CD1c-positive myeloid dendritic cell (primary cell): Measurements from ENCODE around the gene GCC1.
"Not testable (repeated sequence)": the region's sequence is repeated elsewhere in the genome, so short reads cannot be mapped to it uniquely, and the experiment has no call there.

Experiments
- DNase-seq: peaks from one replicate; pipeline ENCODE4 v3.0.0-alpha.2; 2016; ENCODE audit errors: extremely low spot score

Gene GCC1

GRCh38 chr7:127589896-127590295 is 4.5 kb upstream of the GCC1 start:
- no peak for DNase-seq

DNA sequence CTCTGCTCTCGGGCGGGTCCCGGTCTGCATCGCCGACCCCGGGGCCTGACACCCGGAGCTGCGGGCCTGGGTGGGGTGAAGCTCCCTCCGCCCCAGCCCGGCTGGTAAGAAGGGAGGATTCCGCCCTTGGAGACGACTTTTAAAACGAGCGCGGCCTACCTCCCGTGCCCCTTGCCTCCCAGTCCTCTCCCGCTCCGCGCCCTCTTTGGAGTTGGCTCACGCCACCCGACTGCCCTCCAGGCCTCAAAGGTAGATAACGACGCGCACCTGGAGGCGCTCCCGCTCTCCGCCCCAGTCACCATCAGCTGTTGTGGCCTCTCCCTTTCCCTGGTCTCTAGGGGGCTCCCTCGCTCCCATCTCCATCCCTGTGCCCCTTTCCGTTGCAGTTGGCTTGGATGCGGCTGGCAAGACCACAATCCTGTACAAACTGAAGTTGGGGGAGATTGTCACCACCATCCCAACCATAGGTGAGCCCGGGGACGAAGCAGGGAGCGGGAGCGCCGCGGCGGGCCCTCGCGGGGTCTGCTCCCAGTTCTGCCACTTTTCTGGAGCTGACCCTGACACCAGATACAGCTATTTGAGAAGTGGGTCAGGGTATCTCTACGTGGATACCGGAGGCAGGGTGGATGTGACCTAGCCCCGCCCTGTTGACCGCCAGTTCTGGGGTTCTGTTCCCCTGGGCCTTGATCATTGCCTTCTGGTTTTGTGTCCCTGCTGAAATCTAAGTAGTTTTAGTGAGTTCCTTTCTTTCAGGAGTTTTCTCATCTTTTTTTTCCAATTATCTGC is 3.5 kb upstream of the GCC1 start:
- no peak for DNase-seq

GRCh38 chr7:127588019-127588696 is 2.8 kb upstream of the GCC1 start, which contains the start of gene ARF5:
ARF5 (plus strand) TSS chr7:127588411; CDS start chr7:127588499, 88 bp downstream.
- DNase-seq, result peak; percentile 94

- peak; percentile 39 for DNase-seq
Measured at GRCh38 chr7:127587663-127588018, 2.2 kb upstream of the GCC1 start.

GRCh38 chr7:127586346-127586745 is 950 bp upstream of the GCC1 start:
- no peak for DNase-seq

DNA sequence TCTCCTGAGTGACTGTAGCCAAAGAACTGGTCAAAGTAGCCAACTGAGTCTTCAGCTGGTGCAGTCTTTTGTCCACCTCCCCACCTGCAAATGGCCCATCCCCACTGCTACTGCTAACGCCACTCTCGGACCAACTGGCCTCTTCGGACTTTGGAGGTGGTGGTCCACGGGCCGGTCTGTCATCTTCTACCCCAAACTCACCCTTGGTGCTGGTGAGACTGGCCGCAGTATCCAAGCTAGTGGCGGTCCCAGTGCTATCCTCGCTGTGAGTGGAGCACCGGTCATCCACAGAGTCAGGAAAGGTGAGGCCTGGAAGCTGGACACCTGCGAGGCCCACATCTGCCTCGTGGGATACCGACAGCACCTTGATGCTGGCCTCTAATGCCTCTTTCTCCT is 750 bp downstream of the GCC1 start:
- no peak for DNase-seq

GRCh38 chr7:127582361-127582760 is 3.0 kb downstream of the GCC1 start:
- DNase-seq, result no peak

- no peak for DNase-seq
Measured at GRCh38 chr7:127581716-127582115, 3.7 kb downstream of the GCC1 start.

DNA sequence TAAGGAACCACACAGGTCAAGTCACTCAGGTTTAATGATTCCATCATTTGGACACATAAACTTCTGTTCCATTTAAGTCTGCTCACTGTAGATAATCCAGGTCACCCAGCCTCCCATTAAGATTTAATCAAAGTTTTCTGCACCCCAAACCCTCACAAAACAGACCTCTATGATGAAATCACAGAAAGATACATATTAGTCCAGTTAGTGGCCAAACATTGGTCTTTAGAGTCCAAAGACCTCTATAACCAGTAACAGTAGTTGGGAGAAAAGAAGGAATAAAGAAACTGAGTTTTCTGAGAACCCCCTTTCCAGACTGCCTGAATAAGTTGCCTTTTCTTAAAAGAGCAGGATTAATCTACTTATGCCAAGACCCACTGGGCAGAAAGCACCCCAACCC is 4.8 kb downstream of the GCC1 start:
- no peak for DNase-seq

DNA sequence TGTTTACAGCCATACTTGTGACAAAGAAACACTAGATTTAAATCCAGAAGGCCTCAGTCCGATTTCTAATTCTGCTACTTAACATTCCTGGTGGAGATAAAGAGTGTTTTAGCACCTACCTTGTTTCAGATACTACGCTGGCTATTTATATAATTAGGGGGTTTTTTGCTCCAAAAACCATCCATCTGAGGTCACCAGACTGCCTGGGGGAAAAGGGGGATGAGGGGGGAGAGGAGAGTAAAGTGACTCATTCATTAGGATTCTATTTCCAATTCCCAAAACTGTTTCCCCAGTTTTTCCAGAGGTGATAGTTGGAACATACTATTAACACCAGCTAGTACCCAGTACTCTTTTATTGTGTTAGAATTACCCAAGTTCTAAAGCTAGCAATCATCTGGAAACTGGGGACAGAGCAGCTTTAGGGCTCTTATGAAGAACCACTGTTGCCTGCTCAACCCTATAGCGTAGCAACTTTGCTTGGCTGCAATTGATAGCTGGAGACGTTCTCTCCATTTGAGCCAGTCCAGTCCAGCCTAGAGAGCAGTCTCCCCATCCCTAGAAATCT is 6.6 kb downstream of the GCC1 start:
- no peak for DNase-seq

GRCh38 chr7:127578036-127578684 is 7.2 kb downstream of the GCC1 start:
- no peak for DNase-seq

DNA sequence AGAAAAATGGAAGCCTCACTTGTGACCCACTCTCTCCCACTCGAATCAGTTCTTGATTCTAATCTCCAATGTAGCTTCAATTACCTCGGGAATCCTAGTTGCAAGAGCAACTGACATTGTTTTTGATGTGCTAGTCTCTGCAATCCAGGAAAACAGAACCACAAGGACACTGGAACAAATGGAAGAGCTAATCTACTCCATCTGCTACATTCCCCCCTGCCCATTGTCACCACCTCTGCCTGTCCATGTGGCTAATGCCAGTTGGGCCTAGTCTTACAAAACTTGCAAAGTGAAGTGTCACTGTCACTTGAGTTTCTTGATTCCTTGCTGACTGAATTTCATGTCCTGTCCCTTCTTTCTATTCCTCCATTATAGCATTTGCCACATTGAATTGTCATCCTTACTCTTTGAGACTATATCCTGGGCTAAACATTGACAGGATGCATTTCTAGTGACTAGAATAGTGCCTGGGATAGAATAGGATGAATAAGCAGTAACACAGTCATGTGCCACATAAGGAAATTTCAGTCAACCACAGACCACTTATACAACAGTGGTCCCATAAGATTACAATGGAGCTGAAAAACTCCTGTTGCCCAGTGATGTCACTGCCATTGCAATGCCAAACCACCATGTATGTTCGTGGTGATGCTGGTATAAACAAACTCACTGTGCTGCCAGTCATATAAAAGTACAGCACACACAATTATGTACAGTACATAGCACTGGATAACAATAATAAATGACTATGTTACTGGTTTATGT is 13.5 kb downstream of the GCC1 start:
- DNase-seq, result no peak

- not testable (repeated sequence) for DNase-seq
Measured at GRCh38 chr7:127568034-127568433, 17.4 kb downstream of the GCC1 start.

- DNase-seq, result no peak
Measured at GRCh38 chr7:127566242-127566641, 19.2 kb downstream of the GCC1 start.

- no peak for DNase-seq
Measured at GRCh38 chr7:127557803-127558202, 27.6 kb downstream of the GCC1 start.

DNA sequence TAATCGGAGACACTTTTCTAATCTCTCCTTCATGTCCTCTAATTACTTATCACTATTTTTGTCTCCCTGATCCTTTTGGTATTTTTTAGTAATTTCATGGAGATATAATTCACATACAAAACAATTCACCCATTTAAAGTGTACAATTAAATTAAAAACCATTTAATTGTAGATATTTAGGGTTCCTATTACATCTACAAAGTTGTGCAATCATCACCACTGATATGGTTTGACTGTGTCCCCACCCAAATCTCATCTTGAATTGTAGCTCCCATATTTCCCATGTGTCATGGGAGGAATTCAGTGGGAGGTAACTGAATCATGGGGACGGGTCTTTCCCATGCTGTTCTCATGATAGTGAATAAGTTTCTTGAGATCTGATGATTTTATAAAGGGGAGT is 29.0 kb downstream of the GCC1 start:
- DNase-seq, result no peak

GRCh38 chr7:127551941-127552340 is 33.5 kb downstream of the GCC1 start:
- DNase-seq, result no peak

GRCh38 chr7:127550247-127550646 is 35.1 kb downstream of the GCC1 start:
- DNase-seq, result no peak

GRCh38 chr7:127546313-127546712 is 39.1 kb downstream of the GCC1 start:
- DNase-seq, result no peak

- no peak for DNase-seq
Measured at GRCh38 chr7:127541548-127541947, 43.8 kb downstream of the GCC1 start.

DNA sequence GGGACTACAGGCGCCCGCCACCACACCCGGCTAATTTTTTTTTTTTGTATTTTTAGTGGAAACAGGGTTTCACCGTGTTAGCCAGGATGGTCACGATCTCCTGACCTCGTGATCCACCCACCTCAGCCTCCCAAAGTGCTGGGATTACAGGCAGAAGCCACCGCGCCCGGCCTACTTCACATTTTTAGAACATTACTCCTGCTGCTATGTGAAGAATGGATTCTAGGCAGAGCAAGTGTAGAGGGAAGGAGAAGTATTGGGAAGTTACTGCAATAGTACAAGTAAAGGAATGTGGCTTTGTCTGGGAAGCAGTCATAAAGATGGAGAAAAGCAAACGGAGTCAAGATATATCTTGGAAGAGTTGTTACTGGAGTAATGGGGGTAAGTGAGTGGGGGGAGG is 44.9 kb downstream of the GCC1 start:
- not testable (repeated sequence) for DNase-seq

GRCh38 chr7:127539116-127539515 is 46.3 kb downstream of the GCC1 start:
- DNase-seq, result no peak
